ENCODE results near the gene PATJ.

DNA sequence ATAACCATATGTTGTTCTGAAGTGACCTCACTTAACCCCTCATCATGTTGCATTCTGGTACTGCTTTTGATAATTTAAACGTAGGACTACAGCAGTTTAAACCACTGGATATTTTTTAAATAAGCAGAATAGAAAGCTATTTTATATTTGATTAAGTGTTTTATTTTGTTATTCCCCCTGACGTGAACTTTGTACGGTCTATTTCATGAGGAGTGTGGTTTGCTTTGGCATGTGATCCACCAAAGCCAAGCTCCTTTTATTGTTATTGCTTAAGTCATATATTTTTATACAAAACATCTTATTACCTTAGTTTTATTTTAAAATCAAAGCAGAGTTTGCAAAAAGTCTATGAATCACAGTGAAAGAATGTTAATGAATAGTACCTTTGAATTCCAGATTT is 351.0 kb downstream of the PATJ start:
- TF ChIP-seq, protein P1, sequence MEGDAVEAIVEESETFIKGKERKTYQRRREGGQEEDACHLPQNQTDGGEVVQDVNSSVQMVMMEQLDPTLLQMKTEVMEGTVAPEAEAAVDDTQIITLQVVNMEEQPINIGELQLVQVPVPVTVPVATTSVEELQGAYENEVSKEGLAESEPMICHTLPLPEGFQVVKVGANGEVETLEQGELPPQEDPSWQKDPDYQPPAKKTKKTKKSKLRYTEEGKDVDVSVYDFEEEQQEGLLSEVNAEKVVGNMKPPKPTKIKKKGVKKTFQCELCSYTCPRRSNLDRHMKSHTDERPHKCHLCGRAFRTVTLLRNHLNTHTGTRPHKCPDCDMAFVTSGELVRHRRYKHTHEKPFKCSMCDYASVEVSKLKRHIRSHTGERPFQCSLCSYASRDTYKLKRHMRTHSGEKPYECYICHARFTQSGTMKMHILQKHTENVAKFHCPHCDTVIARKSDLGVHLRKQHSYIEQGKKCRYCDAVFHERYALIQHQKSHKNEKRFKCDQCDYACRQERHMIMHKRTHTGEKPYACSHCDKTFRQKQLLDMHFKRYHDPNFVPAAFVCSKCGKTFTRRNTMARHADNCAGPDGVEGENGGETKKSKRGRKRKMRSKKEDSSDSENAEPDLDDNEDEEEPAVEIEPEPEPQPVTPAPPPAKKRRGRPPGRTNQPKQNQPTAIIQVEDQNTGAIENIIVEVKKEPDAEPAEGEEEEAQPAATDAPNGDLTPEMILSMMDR (IDR thresholded peaks at IDR 0.05): no peak
- TF ChIP-seq SIN3A (IDR thresholded peaks at IDR 0.05; ENCODE audit: borderline replicate concordance, low read depth, low read length): no peak
- TF ChIP-seq, protein P2, sequence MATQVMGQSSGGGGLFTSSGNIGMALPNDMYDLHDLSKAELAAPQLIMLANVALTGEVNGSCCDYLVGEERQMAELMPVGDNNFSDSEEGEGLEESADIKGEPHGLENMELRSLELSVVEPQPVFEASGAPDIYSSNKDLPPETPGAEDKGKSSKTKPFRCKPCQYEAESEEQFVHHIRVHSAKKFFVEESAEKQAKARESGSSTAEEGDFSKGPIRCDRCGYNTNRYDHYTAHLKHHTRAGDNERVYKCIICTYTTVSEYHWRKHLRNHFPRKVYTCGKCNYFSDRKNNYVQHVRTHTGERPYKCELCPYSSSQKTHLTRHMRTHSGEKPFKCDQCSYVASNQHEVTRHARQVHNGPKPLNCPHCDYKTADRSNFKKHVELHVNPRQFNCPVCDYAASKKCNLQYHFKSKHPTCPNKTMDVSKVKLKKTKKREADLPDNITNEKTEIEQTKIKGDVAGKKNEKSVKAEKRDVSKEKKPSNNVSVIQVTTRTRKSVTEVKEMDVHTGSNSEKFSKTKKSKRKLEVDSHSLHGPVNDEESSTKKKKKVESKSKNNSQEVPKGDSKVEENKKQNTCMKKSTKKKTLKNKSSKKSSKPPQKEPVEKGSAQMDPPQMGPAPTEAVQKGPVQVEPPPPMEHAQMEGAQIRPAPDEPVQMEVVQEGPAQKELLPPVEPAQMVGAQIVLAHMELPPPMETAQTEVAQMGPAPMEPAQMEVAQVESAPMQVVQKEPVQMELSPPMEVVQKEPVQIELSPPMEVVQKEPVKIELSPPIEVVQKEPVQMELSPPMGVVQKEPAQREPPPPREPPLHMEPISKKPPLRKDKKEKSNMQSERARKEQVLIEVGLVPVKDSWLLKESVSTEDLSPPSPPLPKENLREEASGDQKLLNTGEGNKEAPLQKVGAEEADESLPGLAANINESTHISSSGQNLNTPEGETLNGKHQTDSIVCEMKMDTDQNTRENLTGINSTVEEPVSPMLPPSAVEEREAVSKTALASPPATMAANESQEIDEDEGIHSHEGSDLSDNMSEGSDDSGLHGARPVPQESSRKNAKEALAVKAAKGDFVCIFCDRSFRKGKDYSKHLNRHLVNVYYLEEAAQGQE (IDR thresholded peaks at IDR 0.05; ENCODE audit: low read depth, low read length): no peak
- TF ChIP-seq CHD2 (IDR thresholded peaks at IDR 0.05; ENCODE audit: low read length, partially characterized antibody): no peak
- no peak for TF ChIP-seq USF2 (IDR thresholded peaks at IDR 0.05; ENCODE audit: borderline replicate concordance, low read depth, low read length)
- TF ChIP-seq MXI1 (IDR thresholded peaks at IDR 0.05; ENCODE audit: low read depth, low read length): no peak
- TF ChIP-seq RCOR1 (IDR thresholded peaks at IDR 0.05; ENCODE audit: low read length): no peak
- TF ChIP-seq GABPA (IDR thresholded peaks at IDR 0.05; ENCODE audit: low read depth): no peak
- no peak for TF ChIP-seq RAD21 (IDR thresholded peaks at IDR 0.05; ENCODE audit: low read length)
- TF ChIP-seq NRF1 (IDR thresholded peaks at IDR 0.05; ENCODE audit: low read depth, low read length): no peak
- no peak for TF ChIP-seq POLR2AphosphoS5 (IDR thresholded peaks at IDR 0.05; ENCODE audit: low read depth, low read length)
- no peak for TF ChIP-seq YY1 (IDR thresholded peaks at IDR 0.05; ENCODE audit: low read depth)
- no peak for TF ChIP-seq ELF1 (IDR thresholded peaks at IDR 0.05)
- no peak for TF ChIP-seq TAF1 (IDR thresholded peaks at IDR 0.05; ENCODE audit: borderline replicate concordance, low read depth, low read length)

All from SK-N-SH (cell line).